SK-N-SH treated with all-trans-retinoic acid at 6 μM for 48 hours (cell line): Measurements from ENCODE around the gene SMARCD1.

Experiments
- ATAC-seq: fragments of 200-7000 bp; cut with Tn5 transposase; 3 replicates; pipeline ENCODE4 v1.9.1; 2020; ENCODE audit warnings: mild to moderate bottlenecking, moderate library complexity
- BACH2 ChIP-seq: fragments of 250-450 bp; sonication (Bioruptor Pico); IDR thresholded peaks from 2 replicates; pipeline ENCODE4 v1.9.0; 2021; ENCODE audit warnings: mild to moderate bottlenecking, borderline replicate concordance
- CREB5 ChIP-seq: fragments of 250-450 bp; sonication (Bioruptor Pico); IDR thresholded peaks from 2 replicates; pipeline ENCODE4 v1.5.1; 2020; ENCODE audit warnings: low read depth, mild to moderate bottlenecking, moderate library complexity
- CSDC2 ChIP-seq: fragments of 250-450 bp; sonication (Bioruptor Pico); IDR thresholded peaks from 2 replicates; pipeline ENCODE4 v1.5.0; 2020; ENCODE audit warnings: mild to moderate bottlenecking, moderate library complexity
- CSRNP3 ChIP-seq: fragments of 250-450 bp; sonication (Bioruptor Pico); IDR thresholded peaks from 2 replicates; pipeline ENCODE4 v1.5.1; 2021; ENCODE audit warnings: mild to moderate bottlenecking, moderate library complexity
- ESRRG ChIP-seq: fragments of 250-450 bp; sonication (Bioruptor Pico); IDR thresholded peaks from 2 replicates; pipeline ENCODE4 v1.6.1; 2021; ENCODE audit warnings: mild to moderate bottlenecking
- ISL1 ChIP-seq: fragments of 250-450 bp; sonication (Bioruptor Pico); IDR thresholded peaks from 2 replicates; pipeline ENCODE4 v2.1.2; 2022; ENCODE audit warnings: mild to moderate bottlenecking, moderate library complexity
- OSR1 ChIP-seq: fragments of 250-450 bp; sonication (Bioruptor Pico); IDR thresholded peaks from 2 replicates; pipeline ENCODE4 v1.8.0; 2022; ENCODE audit warnings: moderate library complexity, mild to moderate bottlenecking, inconsistent platforms
- PATZ1 ChIP-seq: fragments of 250-450 bp; sonication (Bioruptor Pico); IDR thresholded peaks from 2 replicates; pipeline ENCODE4 v1.8.0; 2020; ENCODE audit warnings: mild to moderate bottlenecking, moderate library complexity, borderline replicate concordance
- POU6F1 ChIP-seq: fragments of 250-450 bp; sonication (Bioruptor Pico); IDR thresholded peaks from 2 replicates; pipeline ENCODE4 v1.8.0; 2021; ENCODE audit warnings: low read depth, mild to moderate bottlenecking, moderate library complexity, borderline replicate concordance
- PPARA ChIP-seq: fragments of 250-450 bp; sonication (Bioruptor Pico); IDR thresholded peaks from 2 replicates; pipeline ENCODE4 v1.5.0; 2020; ENCODE audit warnings: mild to moderate bottlenecking, borderline replicate concordance
- RARB ChIP-seq: fragments of 250-450 bp; sonication (Bioruptor Pico); IDR thresholded peaks from 2 replicates; pipeline ENCODE4 v1.8.0; 2021; ENCODE audit warnings: mild to moderate bottlenecking, moderate library complexity
- SNAI2 ChIP-seq: fragments of 250-450 bp; sonication (Bioruptor Pico); IDR thresholded peaks from 2 replicates; pipeline ENCODE4 v1.5.0; 2020; ENCODE audit warnings: mild to moderate bottlenecking, moderate library complexity
- TCF4 ChIP-seq: fragments of 250-450 bp; sonication (Bioruptor Pico); IDR thresholded peaks from 2 replicates; pipeline ENCODE4 v1.8.0; 2021; ENCODE audit warnings: mild to moderate bottlenecking, moderate library complexity, borderline replicate concordance
- TOX ChIP-seq: fragments of 250-450 bp; sonication (Bioruptor Pico); IDR thresholded peaks from 2 replicates; pipeline ENCODE4 v1.8.0; 2021; ENCODE audit warnings: mild to moderate bottlenecking, moderate library complexity, borderline replicate concordance
- TSHZ2 ChIP-seq: fragments of 250-450 bp; sonication (Bioruptor Pico); IDR thresholded peaks from 2 replicates; pipeline ENCODE4 v1.5.0; 2020; ENCODE audit warnings: mild to moderate bottlenecking, moderate library complexity
- ZC3H10 ChIP-seq: fragments of 250-450 bp; sonication (Bioruptor Pico); IDR thresholded peaks from 2 replicates; pipeline ENCODE4 v1.5.1; 2021; ENCODE audit warnings: mild to moderate bottlenecking, moderate library complexity
- ZFP30 ChIP-seq: fragments of 450-650 bp; formaldehyde crosslinking; IDR thresholded peaks from 2 replicates; pipeline ENCODE4 v1.5.0; 2022; ENCODE audit warnings: mild to moderate bottlenecking, moderate library complexity
- ZNF565 ChIP-seq: fragments of 450-650 bp; formaldehyde crosslinking; conservative IDR thresholded peaks from 2 replicates; pipeline ENCODE4 v1.5.0; 2020; ENCODE audit warnings: low read depth, mild to moderate bottlenecking, moderate library complexity
- ZNF70 ChIP-seq: fragments of 450-650 bp; formaldehyde crosslinking; IDR thresholded peaks from 2 replicates; pipeline ENCODE4 v1.5.0; 2020; ENCODE audit warnings: mild to moderate bottlenecking, moderate library complexity

Gene SMARCD1

GRCh38 chr12:50129290-50129689 lies 44.1 kb downstream of the SMARCD1 start:
- no peak for ATAC-seq
- no peak for TF ChIP-seq TOX (CRISPR knock-in tag)
- TF ChIP-seq ESRRG (CRISPR knock-in tag) = no peak
- TF ChIP-seq OSR1 (CRISPR knock-in tag) = no peak
- TF ChIP-seq PPARA = no peak
- TF ChIP-seq ZNF565 (CRISPR knock-in tag) = no peak
- no peak for TF ChIP-seq ZFP30 (CRISPR knock-in tag)
- no peak for TF ChIP-seq CREB5
- no peak for TF ChIP-seq TCF4
- no peak for TF ChIP-seq ZNF70 (CRISPR knock-in tag)
- TF ChIP-seq TSHZ2 (CRISPR knock-in tag) = no peak
- no peak for TF ChIP-seq PATZ1 (CRISPR knock-in tag)
- no peak for TF ChIP-seq ISL1

GRCh38 chr12:50132505-50133135 lies 47.5 kb downstream of the SMARCD1 start:
- peak; percentile 42; the same call in 1 of the 3 replicates for ATAC-seq

More at GRCh38 chr12:50132505-50133135, 47.5 kb downstream of the SMARCD1 start:
- TF ChIP-seq ISL1 (no peak), SNAI2 (CRISPR knock-in tag) (no peak), CSDC2 (CRISPR knock-in tag) (no peak), CSRNP3 (CRISPR knock-in tag) (no peak), POU6F1 (CRISPR knock-in tag) (no peak), PPARA (no peak), ZNF70 (CRISPR knock-in tag) (no peak), ZC3H10 (CRISPR knock-in tag) (no peak), ESRRG (CRISPR knock-in tag) (no peak), RARB (no peak), TSHZ2 (CRISPR knock-in tag) (no peak), TCF4 (no peak), BACH2 (CRISPR knock-in tag) (no peak), TOX (CRISPR knock-in tag) (no peak)
